ENCODE data around the gene MMP15. TPM values are rescaled to one million over a fixed set of nuclear protein-coding genes. Genes with fewer than 3 reads are reported as not detected.

The MMP15 gene
- total and polyA plus RNA-seq, 2 of the 13 experiments (the other 11 are each of a cell fraction or from before 2014, with no cell fraction given): 35.2 to 44.9 TPM

DNA sequence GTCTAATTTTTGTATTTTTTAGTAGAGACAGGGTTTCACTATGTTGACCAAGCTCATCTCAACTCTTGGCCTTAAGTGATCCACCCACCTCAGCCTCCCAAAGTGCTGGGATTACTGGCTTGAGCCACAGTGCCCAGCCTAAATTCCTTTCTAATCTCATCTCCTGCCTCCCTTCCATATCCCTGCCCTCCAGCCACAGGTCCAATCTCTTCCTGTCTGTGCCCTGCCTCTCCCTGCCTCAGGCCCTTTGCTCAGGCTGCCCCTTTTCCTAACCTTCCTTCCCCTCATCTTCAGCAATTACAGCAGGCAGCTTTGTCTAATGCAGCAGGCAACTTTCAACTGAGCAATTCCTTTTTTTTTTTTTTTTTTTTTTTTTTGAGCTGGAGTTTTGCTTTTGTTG is 56.8 kb downstream of the MMP15 start:
- Histone ChIP-seq H3K4me2 (ENCODE audit: low read depth, low read length) (no peak overlapping the region), H3K9me3 (ENCODE audit: low read length) (no peaks in the 10 kb centered on the region), H3K9ac (ENCODE audit: insufficient read depth, low read depth, low read length) (no peak overlapping the region), H4K20me1 (ENCODE audit: insufficient read depth, low read length) (no peaks in the 10 kb centered on the region), H3K79me2 (ENCODE audit: insufficient read depth, low read length) (no peaks in the 10 kb centered on the region), H3K27ac (ENCODE audit: extremely low read length, insufficient read depth, low read length) (no peak overlapping the region), H3K4me1 (ENCODE audit: insufficient read depth, low read length) (no peaks in the 10 kb centered on the region), H3K27me3 (ENCODE audit: control insufficient read depth in 1 of 2, insufficient read depth in 2 of 2, low read length in 2 of 2) (peaks cover 1 to 6% of the 10 kb centered on the region in 2 experiments; a peak in 2 of 5 replicates), H3K4me3 (replicated peaks in 1 of 3; ENCODE audit: insufficient read depth in 1 of 3, low read depth in 2 of 3, low read length in 3 of 3) (no peak overlapping the region), H3K36me3 (replicated peaks in 1 of 2; ENCODE audit: control insufficient read depth in 1 of 2, insufficient read depth in 2 of 2, low read length in 2 of 2) (no peaks in the 10 kb centered on the region), H2AFZ (ENCODE audit: low read length) (no peak overlapping the region)
- ATAC-seq (no peak), DNase-seq (ENCODE audit: low spot score) (no peak), FAIRE-seq (no peak)
- ChIA-PET POLR2A (no interaction called here), CTCF (ENCODE audit: low intra/inter-chr PET ratio, low total read pairs) (no interaction called here)
- in situ Hi-C loops (cut with HindIII; ENCODE audit: extremely low pct_ligation_motif_present, low pct_unique_long_range_greater_than_20kb) (no loop called here), intact Hi-C loops (cut with micrococcal nuclease; ENCODE audit: unreplicated experiment) (no loop called here)
- no peak for TF ChIP-seq ZNF383 (CRISPR knock-in tag; IDR thresholded peaks at IDR 0.05; ENCODE audit: borderline replicate concordance)
- TF ChIP-seq ARNT (IDR thresholded peaks at IDR 0.05): no peak
- no peak for TF ChIP-seq ZNF160 (CRISPR knock-in tag; IDR thresholded peaks at IDR 0.05)
- no peak for TF ChIP-seq ZNF3 (CRISPR knock-in tag; IDR thresholded peaks at IDR 0.05)
- TF ChIP-seq ZNF264 (CRISPR knock-in tag; IDR thresholded peaks at IDR 0.05): no peak
- no peak for TF ChIP-seq ZNF30 (CRISPR knock-in tag; IDR thresholded peaks at IDR 0.05)
- TF ChIP-seq ZMAT3 (CRISPR knock-in tag; conservative IDR thresholded peaks at IDR 0.05): no peak
- TF ChIP-seq NR2F2 (IDR thresholded peaks at IDR 0.05; ENCODE audit: borderline replicate concordance, low read depth): no peak
- TF ChIP-seq ZNF550 (CRISPR knock-in tag; IDR thresholded peaks at IDR 0.05; ENCODE audit: borderline replicate concordance): no peak
- BruUV-seq (replicated peaks): no TSS peak

DNA sequence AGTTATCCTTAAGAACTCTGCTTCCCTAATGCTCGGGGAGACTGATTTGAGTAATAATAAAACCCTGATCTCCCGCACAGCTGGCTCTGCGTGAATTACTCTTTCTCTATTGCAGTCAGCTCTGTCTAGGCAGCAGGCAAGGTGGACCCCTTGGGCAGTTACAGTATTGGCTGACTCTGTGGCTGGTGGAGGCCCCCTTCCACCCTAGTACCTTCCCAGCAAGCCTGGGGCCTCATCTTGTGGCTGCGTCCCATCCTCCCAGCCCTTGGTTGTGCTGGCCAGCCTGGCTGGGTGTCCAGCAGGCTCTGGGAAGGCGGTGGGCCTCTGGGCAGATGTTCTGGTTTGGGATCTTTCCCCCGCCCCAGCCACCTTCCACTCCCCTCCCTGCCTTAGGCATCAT is 59.1 kb downstream of the MMP15 start:
- intact Hi-C loops (cut with micrococcal nuclease; ENCODE audit: unreplicated experiment): no loop called here
- Histone ChIP-seq H3K27ac (ENCODE audit: extremely low read length, insufficient read depth, low read length) (no peak overlapping the region), H2AFZ (ENCODE audit: low read length) (no peak overlapping the region), H3K9me3 (ENCODE audit: low read length) (no peaks in the 10 kb centered on the region), H3K4me3 (replicated peaks in 1 of 3; ENCODE audit: insufficient read depth in 1 of 3, low read depth in 2 of 3, low read length in 3 of 3) (no peak overlapping the region), H3K36me3 (replicated peaks in 1 of 2; ENCODE audit: control insufficient read depth in 1 of 2, insufficient read depth in 2 of 2, low read length in 2 of 2) (no peaks in the 10 kb centered on the region), H3K9ac (ENCODE audit: insufficient read depth, low read depth, low read length) (no peak overlapping the region), H3K27me3 (ENCODE audit: control insufficient read depth in 1 of 2, insufficient read depth in 2 of 2, low read length in 2 of 2) (peaks cover 3 to 6% of the 10 kb centered on the region in 2 experiments; a peak in 2 of 5 replicates), H3K4me2 (ENCODE audit: low read depth, low read length) (no peak overlapping the region), H4K20me1 (ENCODE audit: insufficient read depth, low read length) (no peaks in the 10 kb centered on the region), H3K4me1 (ENCODE audit: insufficient read depth, low read length) (no peaks in the 10 kb centered on the region), H3K79me2 (ENCODE audit: insufficient read depth, low read length) (no peaks in the 10 kb centered on the region)
- FAIRE-seq (no peak), ATAC-seq (no peak), DNase-seq (ENCODE audit: low spot score) (no peak)
- POLR2A ChIA-PET: no interaction called here
- in situ Hi-C loops (cut with HindIII; ENCODE audit: extremely low pct_ligation_motif_present, low pct_unique_long_range_greater_than_20kb): no loop called here
- no TSS peak for BruUV-seq (replicated peaks)
- WGBS (ENCODE audit: low lambda C conversion rate): 59% methylated on average over 6 of the region's 6 CpGs
- CTCF ChIA-PET (ENCODE audit: low intra/inter-chr PET ratio, low total read pairs): no interaction called here
- TF ChIP-seq, protein P1, sequence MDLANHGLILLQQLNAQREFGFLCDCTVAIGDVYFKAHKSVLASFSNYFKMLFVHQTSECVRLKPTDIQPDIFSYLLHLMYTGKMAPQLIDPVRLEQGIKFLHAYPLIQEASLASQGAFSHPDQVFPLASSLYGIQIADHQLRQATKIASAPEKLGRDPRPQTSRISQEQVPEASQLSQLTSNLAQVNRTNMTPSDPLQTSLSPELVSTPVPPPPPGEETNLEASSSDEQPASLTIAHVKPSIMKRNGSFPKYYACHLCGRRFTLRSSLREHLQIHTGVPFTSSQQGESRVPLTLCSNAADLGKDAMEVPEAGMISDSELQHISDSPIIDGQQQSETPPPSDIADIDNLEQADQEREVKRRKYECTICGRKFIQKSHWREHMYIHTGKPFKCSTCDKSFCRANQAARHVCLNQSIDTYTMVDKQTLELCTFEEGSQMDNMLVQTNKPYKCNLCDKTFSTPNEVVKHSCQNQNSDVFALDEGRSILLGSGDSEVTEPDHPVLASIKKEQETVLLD (CRISPR knock-in tag; IDR thresholded peaks at IDR 0.05; ENCODE audit: low read depth): no peak
- TF ChIP-seq ZNF790 (CRISPR knock-in tag; IDR thresholded peaks at IDR 0.05; ENCODE audit: borderline replicate concordance): no peak
- TF ChIP-seq ZNF749 (CRISPR knock-in tag; IDR thresholded peaks at IDR 0.05; ENCODE audit: borderline replicate concordance): no peak
- no peak for TF ChIP-seq PITX1 (CRISPR knock-in tag; IDR thresholded peaks at IDR 0.05)
- TF ChIP-seq, protein P2, sequence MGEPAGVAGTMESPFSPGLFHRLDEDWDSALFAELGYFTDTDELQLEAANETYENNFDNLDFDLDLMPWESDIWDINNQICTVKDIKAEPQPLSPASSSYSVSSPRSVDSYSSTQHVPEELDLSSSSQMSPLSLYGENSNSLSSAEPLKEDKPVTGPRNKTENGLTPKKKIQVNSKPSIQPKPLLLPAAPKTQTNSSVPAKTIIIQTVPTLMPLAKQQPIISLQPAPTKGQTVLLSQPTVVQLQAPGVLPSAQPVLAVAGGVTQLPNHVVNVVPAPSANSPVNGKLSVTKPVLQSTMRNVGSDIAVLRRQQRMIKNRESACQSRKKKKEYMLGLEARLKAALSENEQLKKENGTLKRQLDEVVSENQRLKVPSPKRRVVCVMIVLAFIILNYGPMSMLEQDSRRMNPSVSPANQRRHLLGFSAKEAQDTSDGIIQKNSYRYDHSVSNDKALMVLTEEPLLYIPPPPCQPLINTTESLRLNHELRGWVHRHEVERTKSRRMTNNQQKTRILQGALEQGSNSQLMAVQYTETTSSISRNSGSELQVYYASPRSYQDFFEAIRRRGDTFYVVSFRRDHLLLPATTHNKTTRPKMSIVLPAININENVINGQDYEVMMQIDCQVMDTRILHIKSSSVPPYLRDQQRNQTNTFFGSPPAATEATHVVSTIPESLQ (CRISPR knock-in tag; conservative IDR thresholded peaks at IDR 0.05): no peak
- TF ChIP-seq, protein P3, sequence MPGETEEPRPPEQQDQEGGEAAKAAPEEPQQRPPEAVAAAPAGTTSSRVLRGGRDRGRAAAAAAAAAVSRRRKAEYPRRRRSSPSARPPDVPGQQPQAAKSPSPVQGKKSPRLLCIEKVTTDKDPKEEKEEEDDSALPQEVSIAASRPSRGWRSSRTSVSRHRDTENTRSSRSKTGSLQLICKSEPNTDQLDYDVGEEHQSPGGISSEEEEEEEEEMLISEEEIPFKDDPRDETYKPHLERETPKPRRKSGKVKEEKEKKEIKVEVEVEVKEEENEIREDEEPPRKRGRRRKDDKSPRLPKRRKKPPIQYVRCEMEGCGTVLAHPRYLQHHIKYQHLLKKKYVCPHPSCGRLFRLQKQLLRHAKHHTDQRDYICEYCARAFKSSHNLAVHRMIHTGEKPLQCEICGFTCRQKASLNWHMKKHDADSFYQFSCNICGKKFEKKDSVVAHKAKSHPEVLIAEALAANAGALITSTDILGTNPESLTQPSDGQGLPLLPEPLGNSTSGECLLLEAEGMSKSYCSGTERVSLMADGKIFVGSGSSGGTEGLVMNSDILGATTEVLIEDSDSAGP (CRISPR knock-in tag; IDR thresholded peaks at IDR 0.05; ENCODE audit: borderline replicate concordance): no peak
- TF ChIP-seq TEAD3 (CRISPR knock-in tag; optimal IDR thresholded peaks at IDR 0.05; ENCODE audit: borderline replicate concordance): no peak
- TF ChIP-seq ZNF205 (CRISPR knock-in tag; IDR thresholded peaks at IDR 0.05): no peak

Data from HepG2 (cell line).